ENCODE data around the gene ROR1.

The ROR1 gene

DNA sequence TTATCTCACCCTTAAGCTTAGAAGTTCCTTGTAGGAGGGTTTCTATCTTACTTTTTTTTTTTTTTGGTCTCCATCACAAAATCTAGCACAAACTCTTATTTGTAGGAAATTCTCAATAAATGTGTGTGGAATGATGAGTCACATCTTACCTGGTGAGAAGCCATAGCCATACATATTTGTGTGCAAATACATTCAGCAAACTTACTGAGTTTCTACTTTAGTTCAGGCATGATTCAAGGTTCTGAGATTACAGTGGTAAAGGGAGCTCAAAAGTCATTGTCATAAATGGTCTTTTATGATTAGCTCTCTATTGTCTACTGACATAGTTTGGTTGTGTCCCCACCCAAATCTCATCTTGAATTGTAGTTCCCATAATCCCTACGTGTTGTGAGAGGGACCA lies 236.5 kb downstream of the ROR1 start:
- no peak overlapping the region for H3K4me3 ChIP-seq (ENCODE audit: low read depth in 1 of 2, low read length in 2 of 2)
- H3K27me3 ChIP-seq (ENCODE audit: insufficient read depth, low read length, poor library complexity): peaks cover 2% of the 10 kb centered on the region
- TF ChIP-seq, protein P1, sequence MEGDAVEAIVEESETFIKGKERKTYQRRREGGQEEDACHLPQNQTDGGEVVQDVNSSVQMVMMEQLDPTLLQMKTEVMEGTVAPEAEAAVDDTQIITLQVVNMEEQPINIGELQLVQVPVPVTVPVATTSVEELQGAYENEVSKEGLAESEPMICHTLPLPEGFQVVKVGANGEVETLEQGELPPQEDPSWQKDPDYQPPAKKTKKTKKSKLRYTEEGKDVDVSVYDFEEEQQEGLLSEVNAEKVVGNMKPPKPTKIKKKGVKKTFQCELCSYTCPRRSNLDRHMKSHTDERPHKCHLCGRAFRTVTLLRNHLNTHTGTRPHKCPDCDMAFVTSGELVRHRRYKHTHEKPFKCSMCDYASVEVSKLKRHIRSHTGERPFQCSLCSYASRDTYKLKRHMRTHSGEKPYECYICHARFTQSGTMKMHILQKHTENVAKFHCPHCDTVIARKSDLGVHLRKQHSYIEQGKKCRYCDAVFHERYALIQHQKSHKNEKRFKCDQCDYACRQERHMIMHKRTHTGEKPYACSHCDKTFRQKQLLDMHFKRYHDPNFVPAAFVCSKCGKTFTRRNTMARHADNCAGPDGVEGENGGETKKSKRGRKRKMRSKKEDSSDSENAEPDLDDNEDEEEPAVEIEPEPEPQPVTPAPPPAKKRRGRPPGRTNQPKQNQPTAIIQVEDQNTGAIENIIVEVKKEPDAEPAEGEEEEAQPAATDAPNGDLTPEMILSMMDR (IDR thresholded peaks at IDR 0.05; ENCODE audit: borderline replicate concordance, extremely low read depth, low read length, poor library complexity, severe bottlenecking): no peak
- no peak for TF ChIP-seq EZH2 (IDR thresholded peaks at IDR 0.05; ENCODE audit: borderline replicate concordance, low read depth, low read length, severe bottlenecking)
- DNase-seq (no peak), ATAC-seq (ENCODE audit: insufficient read depth, low read depth) (no peak)
- H3K9me3 ChIP-seq (ENCODE audit: insufficient read depth, low read length, severe bottlenecking): no peaks in the 10 kb centered on the region
- no peak overlapping the region for H2AFZ ChIP-seq (ENCODE audit: low read depth, low read length)
- no peak overlapping the region for H3K4me2 ChIP-seq (ENCODE audit: insufficient read depth, low read length)
- no peaks in the 10 kb centered on the region for H3K79me2 ChIP-seq (ENCODE audit: insufficient read depth, low read length)
- H3K27ac ChIP-seq (ENCODE audit: low read length): no peak overlapping the region
- no peaks in the 10 kb centered on the region for H3K4me1 ChIP-seq (ENCODE audit: insufficient read depth, low read length)
- no peaks in the 10 kb centered on the region for H3K36me3 ChIP-seq (ENCODE audit: insufficient read depth, low read length)
- no peaks in the 10 kb centered on the region for H4K20me1 ChIP-seq (ENCODE audit: insufficient read depth, low read length)
- no peak overlapping the region for H3K9ac ChIP-seq (ENCODE audit: low read depth, low read length)

DNA sequence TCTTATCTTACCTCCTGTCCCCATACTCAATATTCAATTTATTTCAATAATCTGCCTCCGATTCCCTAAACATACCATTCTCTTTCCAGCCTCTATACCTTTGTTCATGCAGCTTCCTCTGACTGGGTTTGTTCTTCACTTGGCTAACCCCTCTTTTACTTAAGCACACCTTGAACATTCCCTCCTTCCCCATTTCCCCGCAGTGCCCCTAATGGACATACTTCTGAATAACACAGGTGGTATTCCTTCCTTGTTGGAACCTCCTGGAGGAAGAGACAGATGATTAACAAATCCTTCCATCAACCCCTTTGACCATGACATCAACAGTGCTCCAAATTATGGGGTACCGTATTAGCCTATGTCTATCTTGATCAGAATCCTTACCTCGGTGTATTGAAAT lies 239.6 kb downstream of the ROR1 start:
- Histone ChIP-seq H4K20me1 (ENCODE audit: insufficient read depth, low read length) (no peaks in the 10 kb centered on the region), H3K4me2 (ENCODE audit: insufficient read depth, low read length) (no peak overlapping the region), H3K27me3 (ENCODE audit: insufficient read depth, low read length, poor library complexity) (peaks cover 7% of the 10 kb centered on the region), H3K9ac (ENCODE audit: low read depth, low read length) (no peak overlapping the region), H3K27ac (ENCODE audit: low read length) (no peak overlapping the region), H3K4me3 (ENCODE audit: low read depth in 1 of 2, low read length in 2 of 2) (no peak overlapping the region), H3K36me3 (ENCODE audit: insufficient read depth, low read length) (no peaks in the 10 kb centered on the region), H3K9me3 (ENCODE audit: insufficient read depth, low read length, severe bottlenecking) (no peaks in the 10 kb centered on the region), H3K4me1 (ENCODE audit: insufficient read depth, low read length) (no peaks in the 10 kb centered on the region), H2AFZ (ENCODE audit: low read depth, low read length) (no peak overlapping the region), H3K79me2 (ENCODE audit: insufficient read depth, low read length) (no peaks in the 10 kb centered on the region)
- ATAC-seq (ENCODE audit: insufficient read depth, low read depth) (no peak), DNase-seq (no peak)
- TF ChIP-seq, protein P1 (IDR thresholded peaks at IDR 0.05; ENCODE audit: borderline replicate concordance, extremely low read depth, low read length, poor library complexity, severe bottlenecking): no peak
- TF ChIP-seq EZH2 (IDR thresholded peaks at IDR 0.05; ENCODE audit: borderline replicate concordance, low read depth, low read length, severe bottlenecking): no peak

DNA sequence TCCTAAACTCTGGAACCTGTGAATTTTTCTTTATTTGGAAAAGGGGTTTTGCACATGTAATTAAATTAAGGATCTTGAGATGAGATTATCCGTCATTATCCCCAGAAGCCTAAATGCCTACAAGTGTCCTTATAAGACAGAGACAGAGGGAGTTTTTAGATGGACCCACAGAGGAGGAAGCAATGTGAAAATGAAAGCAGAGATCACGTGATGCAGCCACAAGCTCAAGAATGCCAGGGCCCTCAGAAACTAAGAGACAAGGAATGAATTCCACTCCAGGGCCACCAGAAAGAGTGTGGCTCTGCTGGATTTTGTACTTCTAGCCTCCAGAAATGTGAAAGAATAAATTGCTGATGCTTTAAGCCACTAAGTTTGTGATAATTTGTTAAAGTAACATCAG lies 246.0 kb downstream of the ROR1 start:
- no peak overlapping the region for H3K9ac ChIP-seq (ENCODE audit: low read depth, low read length)
- H3K36me3 ChIP-seq (ENCODE audit: insufficient read depth, low read length): no peaks in the 10 kb centered on the region
- no peak overlapping the region for H3K4me2 ChIP-seq (ENCODE audit: insufficient read depth, low read length)
- TF ChIP-seq, protein P1 (IDR thresholded peaks at IDR 0.05; ENCODE audit: borderline replicate concordance, extremely low read depth, low read length, poor library complexity, severe bottlenecking): no peak
- no peak for TF ChIP-seq EZH2 (IDR thresholded peaks at IDR 0.05; ENCODE audit: borderline replicate concordance, low read depth, low read length, severe bottlenecking)
- no peaks in the 10 kb centered on the region for H4K20me1 ChIP-seq (ENCODE audit: insufficient read depth, low read length)
- peaks cover 7% of the 10 kb centered on the region for H3K27me3 ChIP-seq (ENCODE audit: insufficient read depth, low read length, poor library complexity)
- DNase-seq (no peak), ATAC-seq (ENCODE audit: insufficient read depth, low read depth) (peak; percentile 44; the same call in 1 of the 3 replicates)
- H2AFZ ChIP-seq (ENCODE audit: low read depth, low read length): peak overlapping the region; percentile 42
- no peak overlapping the region for H3K4me3 ChIP-seq (ENCODE audit: low read depth in 1 of 2, low read length in 2 of 2)
- H3K27ac ChIP-seq (ENCODE audit: low read length): no peak overlapping the region
- H3K79me2 ChIP-seq (ENCODE audit: insufficient read depth, low read length): no peaks in the 10 kb centered on the region
- no peaks in the 10 kb centered on the region for H3K9me3 ChIP-seq (ENCODE audit: insufficient read depth, low read length, severe bottlenecking)
- H3K4me1 ChIP-seq (ENCODE audit: insufficient read depth, low read length): no peaks in the 10 kb centered on the region

GRCh38 chr1:64021066-64021465 lies 247.2 kb downstream of the ROR1 start:
- H3K4me2 ChIP-seq (ENCODE audit: insufficient read depth, low read length): no peak overlapping the region
- H3K79me2 ChIP-seq (ENCODE audit: insufficient read depth, low read length): no peaks in the 10 kb centered on the region
- H3K4me1 ChIP-seq (ENCODE audit: insufficient read depth, low read length): no peaks in the 10 kb centered on the region
- no peaks in the 10 kb centered on the region for H3K9me3 ChIP-seq (ENCODE audit: insufficient read depth, low read length, severe bottlenecking)
- no peaks in the 10 kb centered on the region for H4K20me1 ChIP-seq (ENCODE audit: insufficient read depth, low read length)
- H3K27me3 ChIP-seq (ENCODE audit: insufficient read depth, low read length, poor library complexity): peaks cover 3% of the 10 kb centered on the region
- H3K27ac ChIP-seq (ENCODE audit: low read length): no peak overlapping the region
- H3K9ac ChIP-seq (ENCODE audit: low read depth, low read length): no peak overlapping the region
- H3K36me3 ChIP-seq (ENCODE audit: insufficient read depth, low read length): no peaks in the 10 kb centered on the region
- DNase-seq (no peak), ATAC-seq (ENCODE audit: insufficient read depth, low read depth) (no peak)
- H2AFZ ChIP-seq (ENCODE audit: low read depth, low read length): no peak overlapping the region
- TF ChIP-seq, protein P1 (IDR thresholded peaks at IDR 0.05; ENCODE audit: borderline replicate concordance, extremely low read depth, low read length, poor library complexity, severe bottlenecking): no peak
- TF ChIP-seq EZH2 (IDR thresholded peaks at IDR 0.05; ENCODE audit: borderline replicate concordance, low read depth, low read length, severe bottlenecking): no peak
- no peak overlapping the region for H3K4me3 ChIP-seq (ENCODE audit: low read depth in 1 of 2, low read length in 2 of 2)
